ENCODE data around the gene SAFB2. TPM values are rescaled to one million over a fixed set of nuclear protein-coding genes. Genes with fewer than 3 reads are reported as not detected.

The SAFB2 gene
- polyA plus RNA-seq, 2 of the 4 experiments (the other 2 are of a cell fraction) = 33.2 to 51.2 TPM

DNA sequence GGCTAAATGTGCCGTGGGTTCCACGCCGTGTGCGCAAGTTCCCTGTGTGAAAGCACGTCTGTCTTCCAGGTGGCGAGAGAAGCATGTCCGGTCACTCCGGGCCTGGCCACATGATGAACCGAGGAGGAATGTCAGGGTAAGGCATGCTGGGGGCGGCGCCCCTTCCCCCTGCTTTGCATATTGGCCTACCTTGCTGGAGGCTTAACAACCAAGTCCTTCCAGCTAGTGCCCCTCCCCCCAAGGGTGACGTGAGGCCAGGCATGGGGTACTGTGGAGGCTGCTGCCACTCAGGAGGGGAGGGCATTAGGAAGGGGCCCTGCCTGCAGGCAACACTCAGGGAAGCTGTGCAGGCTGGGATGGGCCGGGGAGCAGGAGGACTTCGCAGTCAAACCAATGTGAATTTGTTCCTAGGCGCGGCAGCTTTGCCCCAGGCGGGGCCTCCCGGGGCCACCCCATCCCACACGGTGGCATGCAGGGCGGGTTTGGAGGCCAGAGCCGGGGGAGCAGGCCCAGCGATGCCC lies 45.2 kb upstream of the SAFB2 start:
- WGBS (ENCODE audit: missing lambda C conversion rate) = 91% methylated on average over 7 of the region's 22 CpGs
- Histone ChIP-seq H3K4me2 (no peak overlapping the region), H3K4me3 (no peak overlapping the region), H3K9me3 (no peaks in the 10 kb centered on the region), H3K27ac (no peak overlapping the region), H3K4me1 (peaks cover 14% of the 10 kb centered on the region)
- DNase-seq (ENCODE audit: low read depth in 1 of 2, low spot score in 1 of 2) = no peak
- FAIRE-seq = no peak
- CTCF ChIA-PET = no interaction called here
- ATAC-seq = 0 out of 6 replicates have a peak, but pooled peaks have one; percentile 11 to 19
- TF ChIP-seq CHD2 (IDR thresholded peaks at IDR 0.05; ENCODE audit: low read length, partially characterized antibody) = no peak
- POLR2A ChIA-PET = no interaction called here

DNA sequence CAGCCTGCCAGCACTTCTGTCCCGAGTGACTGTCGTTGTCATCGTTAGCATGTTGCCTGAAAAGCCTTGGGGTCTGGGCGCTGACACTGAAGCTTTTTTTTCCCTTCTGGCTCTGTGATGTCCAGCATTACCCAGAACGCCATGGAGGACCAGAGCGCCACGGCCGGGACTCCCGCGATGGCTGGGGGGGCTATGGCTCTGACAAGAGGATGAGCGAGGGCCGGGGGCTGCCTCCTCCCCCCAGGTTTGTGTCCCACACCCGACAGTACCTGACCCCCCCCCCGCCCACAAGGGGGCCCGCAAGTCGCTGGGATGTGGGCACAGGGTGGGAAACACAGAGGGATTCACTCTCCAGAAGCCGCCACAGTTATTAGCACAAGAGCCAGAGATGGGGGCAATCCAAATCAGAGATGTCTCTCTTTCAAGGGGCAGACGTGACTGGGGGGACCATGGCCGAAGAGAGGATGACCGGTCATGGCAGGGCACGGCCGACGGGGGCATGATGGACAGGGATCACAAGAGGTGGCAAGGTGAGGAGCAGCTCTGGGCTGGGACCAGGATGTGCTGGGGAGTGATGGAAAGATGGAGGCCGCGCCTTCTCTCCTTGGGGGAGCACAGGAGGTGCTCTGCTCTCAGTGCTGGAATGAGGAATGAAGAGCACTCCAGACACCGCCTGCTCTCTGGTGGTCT lies 44.5 kb upstream of the SAFB2 start:
- TF ChIP-seq, protein P1, sequence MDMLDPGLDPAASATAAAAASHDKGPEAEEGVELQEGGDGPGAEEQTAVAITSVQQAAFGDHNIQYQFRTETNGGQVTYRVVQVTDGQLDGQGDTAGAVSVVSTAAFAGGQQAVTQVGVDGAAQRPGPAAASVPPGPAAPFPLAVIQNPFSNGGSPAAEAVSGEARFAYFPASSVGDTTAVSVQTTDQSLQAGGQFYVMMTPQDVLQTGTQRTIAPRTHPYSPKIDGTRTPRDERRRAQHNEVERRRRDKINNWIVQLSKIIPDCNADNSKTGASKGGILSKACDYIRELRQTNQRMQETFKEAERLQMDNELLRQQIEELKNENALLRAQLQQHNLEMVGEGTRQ (IDR thresholded peaks at IDR 0.05) = no peak
- TF ChIP-seq FOSL2 (IDR thresholded peaks at IDR 0.05) (no peak), FOSL2 (CRISPR knock-in tag; IDR thresholded peaks at IDR 0.05) (no peak), BHLHE40 (IDR thresholded peaks at IDR 0.05; ENCODE audit: low read depth, low read length) (no peak), HMGXB4 (CRISPR knock-in tag; IDR thresholded peaks at IDR 0.05; ENCODE audit: borderline replicate concordance) (no peak), EHF (CRISPR knock-in tag; IDR thresholded peaks at IDR 0.05) (no peak), TP53 (CRISPR knock-in tag; IDR thresholded peaks at IDR 0.05) (no peak), RARB (CRISPR knock-in tag; IDR thresholded peaks at IDR 0.05) (no peak), MAX (IDR thresholded peaks at IDR 0.05) (no peak), HOXB13 (CRISPR knock-in tag; IDR thresholded peaks at IDR 0.05; ENCODE audit: low read depth) (no peak), POLR2AphosphoS2 (conservative IDR thresholded peaks at IDR 0.05; ENCODE audit: low read length) (no peak), FOSB (CRISPR knock-in tag; IDR thresholded peaks at IDR 0.05) (no peak), ZFP36 (IDR thresholded peaks at IDR 0.05; ENCODE audit: borderline replicate concordance, partially characterized antibody) (no peak), NFE2L2 (conservative IDR thresholded peaks at IDR 0.05; ENCODE audit: low read length) (no peak)
- Histone ChIP-seq H3K4me1 (peaks cover 14% of the 10 kb centered on the region), H3K4me2 (no peak overlapping the region), H3K9me3 (no peaks in the 10 kb centered on the region), H3K27ac (no peak overlapping the region), H3K4me3 (no peak overlapping the region)
- POLR2A ChIA-PET = no interaction called here
- 88% methylated on average over 14 of the region's 26 CpGs for WGBS (ENCODE audit: missing lambda C conversion rate)
- ATAC-seq (no peak; a peak in 1 of 6 replicates), DNase-seq (ENCODE audit: low read depth in 1 of 2, low spot score in 1 of 2) (no peak), FAIRE-seq (no peak)
- CTCF ChIA-PET = interaction anchor here (0.6 kb wide), 1 partner anchor 348 kb away, joined by 3 read pairs; no protein-coding TSS in a partner anchor

- FAIRE-seq = no peak
- TF ChIP-seq RARB (CRISPR knock-in tag; IDR thresholded peaks at IDR 0.05) (no peak), MAX (IDR thresholded peaks at IDR 0.05) (peak; percentile 63; the same call in 1 of the 2 replicates)
These were observed 43.4 kb upstream of the SAFB2 start for GRCh38 chr19:5665781-5666513.

More at GRCh38 chr19:5665781-5666513, 43.4 kb upstream of the SAFB2 start:
- H3K4me3 ChIP-seq = no peak overlapping the region
- ChIA-PET CTCF (interaction anchor here (1.6 to 1.7 kb wide), 2 partner anchors 11 to 24 kb away, joined by 4 to 6 read pairs; no protein-coding TSS in a partner anchor), POLR2A (interaction anchor here (1.0 kb wide), 1 partner anchor 9 kb away, joined by 3 read pairs; no protein-coding TSS in a partner anchor)
- 52% methylated on average over 10 of the region's 10 CpGs for WGBS (ENCODE audit: missing lambda C conversion rate)
- H3K9me3 ChIP-seq = no peaks in the 10 kb centered on the region
- ATAC-seq (peak; percentile 77 to 86; a peak in 5 of 6 replicates), DNase-seq (ENCODE audit: low read depth in 1 of 2, low spot score in 1 of 2) (peak; percentile 58 to 68)
- peaks cover 14% of the 10 kb centered on the region for H3K4me1 ChIP-seq
- H3K27ac ChIP-seq = no peak overlapping the region
- no peak overlapping the region for H3K4me2 ChIP-seq

All from A549 (cell line).